GM19463 (cell line): Measurements from ENCODE around the gene CDCA8.

ENCODE experiments used
- ATAC-seq: cut with Tn5 transposase; IDR thresholded peaks from one replicate; pipeline ENCODE4 v1.9.1; 2021; ENCODE audit warnings: mild to moderate bottlenecking, moderate library complexity; ENCODE audit not compliant: unreplicated experiment

CDCA8 gene

GRCh38 chr1:37714689-37715088 lies 22.4 kb downstream of the CDCA8 start:
- no peak for ATAC-seq

- ATAC-seq = no peak
Observed at GRCh38 chr1:37716321-37716720, 24.0 kb downstream of the CDCA8 start.

GRCh38 chr1:37717631-37718030 lies 25.3 kb downstream of the CDCA8 start:
- no peak for ATAC-seq

GRCh38 chr1:37718181-37718900 lies 26.0 kb downstream of the CDCA8 start:
- ATAC-seq = no peak

- no peak for ATAC-seq
Observed at GRCh38 chr1:37718901-37719571, 26.7 kb downstream of the CDCA8 start.

GRCh38 chr1:37719572-37720195 lies 27.4 kb downstream of the CDCA8 start:
- no peak for ATAC-seq

DNA sequence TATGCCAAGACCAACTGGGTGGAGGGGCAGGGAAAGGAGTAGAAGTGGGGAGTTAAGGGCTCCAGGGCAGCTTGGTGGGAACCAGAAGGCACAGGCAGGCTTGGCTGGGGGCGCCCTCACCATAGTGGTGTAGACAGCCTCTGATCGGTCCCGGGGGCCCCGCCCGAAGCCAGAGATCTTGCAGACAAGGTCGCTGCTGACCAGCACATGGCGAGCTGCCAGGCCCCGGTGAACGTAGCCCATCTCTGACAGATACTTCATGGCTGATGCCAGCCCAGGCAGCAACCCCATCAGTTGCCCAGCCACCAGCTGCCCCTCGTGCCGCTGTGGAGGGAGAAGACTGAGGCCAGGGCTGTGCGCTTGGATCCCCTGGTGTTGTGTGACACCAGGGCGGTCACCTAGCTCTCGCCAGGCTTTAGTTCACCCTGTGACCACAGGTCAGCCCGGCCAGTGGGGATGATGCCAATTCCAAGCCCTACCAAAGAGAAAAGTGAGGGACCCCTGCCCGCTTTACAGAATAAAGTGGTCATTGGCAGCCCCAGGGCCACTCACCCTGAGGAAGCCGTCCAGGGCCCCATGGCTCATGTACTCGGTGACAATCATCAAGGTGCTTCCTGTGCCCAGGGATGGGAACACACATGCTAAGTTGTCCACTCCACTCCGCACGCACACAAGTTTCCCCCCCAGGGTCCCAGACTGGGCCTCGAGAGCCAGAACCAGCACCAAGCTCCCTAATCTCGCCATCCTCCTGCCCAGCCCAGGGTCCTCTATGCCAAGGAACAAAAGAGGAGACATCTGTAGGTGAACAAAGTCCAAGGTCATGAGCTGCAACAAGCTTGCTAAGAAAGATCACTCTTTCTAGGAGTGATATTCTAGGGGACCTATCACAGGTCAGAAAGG lies 28.2 kb downstream of the CDCA8 start:
- no peak for ATAC-seq

- no peak for ATAC-seq
Observed at GRCh38 chr1:37721565-37721964, 29.2 kb downstream of the CDCA8 start.

DNA sequence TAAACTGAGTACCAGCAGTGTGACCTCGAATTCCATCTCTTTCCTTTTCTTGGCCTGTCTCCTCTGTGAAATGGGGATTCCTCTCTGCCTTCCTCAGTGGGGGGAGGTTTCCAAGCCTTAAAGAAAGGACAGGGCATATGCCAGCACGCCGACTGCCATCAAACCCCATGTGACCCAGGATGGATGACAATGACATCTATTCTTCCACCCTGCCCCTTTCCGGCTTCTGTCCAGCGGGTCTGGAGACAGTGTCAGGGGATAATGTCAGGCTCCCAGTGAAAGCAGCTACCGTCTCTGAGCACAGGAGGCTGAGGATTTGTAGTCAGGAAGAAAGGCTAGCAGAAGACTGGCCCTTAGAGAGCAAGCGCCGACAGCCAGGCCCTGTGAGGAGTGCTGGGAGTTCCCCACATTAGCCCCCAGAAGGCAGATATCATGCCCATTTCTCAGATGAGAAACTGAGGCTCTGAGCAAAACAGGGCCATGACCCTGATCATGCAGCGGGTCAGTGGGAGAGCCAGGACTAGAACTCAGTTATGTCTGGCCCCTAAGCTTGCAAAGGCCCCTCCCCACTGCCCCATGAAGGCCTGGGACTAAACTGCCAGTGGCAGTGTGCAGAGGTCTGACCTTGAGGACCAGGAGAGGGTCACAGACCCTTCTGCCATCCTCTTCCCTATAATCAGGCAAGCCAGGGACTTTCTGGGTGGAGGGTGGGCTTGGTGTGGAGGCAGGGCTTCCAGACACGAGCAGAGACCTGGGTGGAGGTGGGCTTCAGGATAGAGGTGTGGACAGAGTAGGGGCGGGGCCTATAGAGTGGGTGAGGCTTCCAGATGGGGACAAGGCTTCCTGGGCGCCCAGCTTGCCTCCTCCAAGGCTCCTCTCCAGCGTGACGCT lies 30.1 kb downstream of the CDCA8 start:
- ATAC-seq = no peak

- no peak for ATAC-seq
Observed at GRCh38 chr1:37723072-37723389, 30.7 kb downstream of the CDCA8 start.

- ATAC-seq = no peak
Observed at GRCh38 chr1:37723390-37724078, 31.2 kb downstream of the CDCA8 start.

GRCh38 chr1:37724575-37724974 lies 32.3 kb downstream of the CDCA8 start:
- no peak for ATAC-seq

DNA sequence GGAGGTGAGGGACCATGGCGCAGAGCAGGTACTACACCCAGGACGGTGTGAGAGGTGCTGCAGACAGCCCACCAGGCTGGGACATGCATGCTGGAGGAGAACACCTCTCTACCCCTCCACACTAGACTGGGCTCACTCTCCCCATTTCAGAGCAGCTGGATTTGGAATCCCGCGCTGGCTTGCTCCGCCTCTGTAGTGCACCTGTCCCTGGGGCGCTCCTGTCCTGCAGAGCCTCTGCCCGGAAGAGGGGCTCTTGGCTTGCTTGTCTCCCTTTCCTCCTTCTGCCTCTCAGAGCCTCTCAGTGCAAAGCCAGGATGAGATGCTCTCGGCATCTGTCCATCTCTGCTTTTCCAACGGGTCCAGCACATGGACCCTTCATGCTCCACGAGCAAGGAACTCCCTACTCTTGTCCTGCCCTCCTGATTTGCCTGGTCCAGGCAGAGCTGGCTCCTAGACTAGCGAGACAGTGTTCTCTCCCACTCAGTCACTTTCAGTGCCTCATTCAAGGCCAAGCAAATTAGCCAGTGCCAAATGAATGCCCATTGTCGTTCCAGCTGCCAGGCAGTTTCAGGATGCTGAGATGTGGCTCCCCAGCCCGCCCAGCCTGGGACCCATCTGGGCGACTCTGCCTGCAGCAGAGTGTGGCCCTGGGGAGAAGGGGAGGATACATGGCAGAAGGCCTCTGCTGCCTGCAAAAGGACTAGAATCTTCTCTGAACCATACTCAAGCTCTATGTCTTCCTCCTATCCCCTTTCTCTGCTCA lies 33.7 kb downstream of the CDCA8 start:
- ATAC-seq = no peak

DNA sequence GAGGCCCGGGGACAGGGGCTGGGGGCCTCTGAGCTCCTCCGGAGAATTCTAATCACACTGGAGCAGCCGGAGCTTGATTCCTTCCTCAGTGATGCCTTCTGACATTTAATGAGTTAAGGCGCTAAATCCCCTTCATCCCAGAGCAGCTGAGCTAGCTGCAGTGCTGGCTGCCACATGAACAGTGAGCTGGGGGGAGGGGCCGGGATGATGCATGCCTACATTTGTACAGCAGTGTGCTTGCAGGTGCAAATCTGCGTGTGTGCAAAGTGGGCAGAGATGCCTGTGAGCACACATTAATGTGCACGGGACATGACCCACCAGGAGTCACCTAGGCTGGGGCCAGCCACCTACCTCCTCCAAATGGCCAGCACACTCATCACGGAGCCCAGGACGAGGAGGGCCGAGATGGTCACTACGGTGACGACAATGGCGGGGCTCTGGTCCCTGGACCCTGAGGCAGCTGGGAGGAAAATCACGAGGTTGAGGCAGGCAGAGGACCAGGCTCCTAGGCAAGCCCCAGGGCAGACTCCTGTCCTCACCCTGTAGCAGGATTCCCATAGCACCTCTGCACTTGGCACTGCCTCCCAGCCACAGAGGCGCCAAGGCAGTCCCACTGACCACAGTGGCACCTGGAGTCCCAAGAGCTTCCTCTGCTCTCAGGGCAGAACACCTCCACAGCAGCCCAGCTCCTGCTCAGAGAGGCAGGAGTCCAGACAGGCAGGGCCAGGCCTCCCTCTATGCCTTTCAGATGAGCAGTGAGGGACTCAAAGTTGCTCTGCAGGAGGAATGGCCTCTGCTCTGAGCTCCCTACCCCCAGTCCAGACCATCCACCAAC lies 34.7 kb downstream of the CDCA8 start:
- ATAC-seq = no peak

- ATAC-seq = no peak
Observed at GRCh38 chr1:37728416-37728815, 36.1 kb downstream of the CDCA8 start.

DNA sequence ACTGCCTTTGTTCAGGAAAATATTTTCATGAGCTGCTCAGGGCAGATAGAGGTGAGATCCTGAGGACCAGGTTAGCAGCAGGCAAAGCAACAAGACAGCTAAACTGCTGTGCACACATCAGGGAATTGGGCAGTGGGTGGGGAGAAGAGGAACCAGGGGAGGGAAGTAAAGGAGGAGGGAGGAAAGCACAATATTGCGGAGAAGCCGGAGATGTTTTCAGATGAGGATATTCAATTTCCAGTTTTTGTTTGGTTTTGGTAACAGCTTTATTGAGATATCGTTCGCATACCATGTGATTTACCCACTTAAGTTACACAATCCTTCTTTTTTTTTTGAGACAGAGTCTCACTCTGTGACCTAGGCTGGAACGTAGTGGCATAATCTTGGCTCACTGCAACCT lies 38.1 kb downstream of the CDCA8 start:
- no peak for ATAC-seq

DNA sequence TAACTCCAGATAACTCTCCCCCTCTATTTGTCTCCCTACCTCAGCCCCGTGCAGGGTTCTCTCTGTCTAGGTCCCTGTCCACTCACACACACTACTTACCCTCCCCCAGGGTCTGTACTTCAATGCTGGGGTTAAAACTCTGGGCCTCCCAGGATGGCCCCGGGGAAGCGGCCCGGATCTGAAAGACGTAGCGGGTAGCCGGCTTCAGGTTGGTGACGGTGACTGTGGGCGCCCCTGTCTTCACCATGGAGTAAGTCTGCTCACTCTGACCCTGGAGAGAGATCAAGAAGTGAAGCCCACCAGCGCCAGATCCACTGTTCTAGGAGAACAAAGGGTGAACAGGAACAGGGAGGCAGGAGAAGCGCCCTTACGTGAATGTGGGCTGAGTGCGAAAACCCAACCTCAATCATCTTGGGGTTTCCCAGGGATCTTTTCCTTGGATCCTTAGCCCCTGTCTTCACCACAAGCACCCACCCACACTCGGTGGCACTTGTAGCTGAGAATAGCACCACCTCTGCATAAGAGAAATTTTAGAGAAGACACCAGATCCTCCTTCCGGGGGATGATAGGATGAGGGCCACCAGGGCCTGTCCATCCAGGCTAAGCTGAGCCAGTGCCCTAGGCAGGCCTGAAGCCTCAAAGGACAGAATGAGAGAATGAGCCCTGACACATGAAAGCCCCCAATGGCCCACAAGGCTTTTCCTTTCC lies 39.1 kb downstream of the CDCA8 start:
- no peak for ATAC-seq
